Astrocyte (in vitro differentiated cells and primary cell): ENCODE measurements around the gene MELK. TPM values are rescaled to one million over a fixed set of nuclear protein-coding genes. Genes with fewer than 3 reads are reported as not detected.

Source experiments
- DNase-seq: peaks from one replicate; pipeline ENCODE4 v3.0.0-alpha.2; 2010; ENCODE audit warnings: low read depth
- FAIRE-seq: peaks from 2 replicates; lab custom pipeline; 2011; peaks lifted over from hg19 to GRCh38; lab: Jason Lieb, UNC
- H2AFZ ChIP-seq: 2 replicates; pipeline ENCODE4 v1.6.0; 2012; ENCODE audit warnings: low read depth, low read length, inconsistent platforms
- H3K27ac ChIP-seq: 2 replicates; pipeline ENCODE4 v1.5.1; 2011; ENCODE audit warnings: low read depth, low read length, inconsistent platforms
- H3K27me3 ChIP-seq: 2 replicates; pipeline ENCODE4 v1.6.0; 2011; ENCODE audit warnings: low read length, inconsistent platforms; ENCODE audit not compliant: insufficient read depth
- H3K36me3 ChIP-seq: 2 replicates; pipeline ENCODE4 v1.5.1; 2011; ENCODE audit warnings: low read length, inconsistent platforms; ENCODE audit not compliant: insufficient read depth
- H3K4me1 ChIP-seq: 2 replicates; pipeline ENCODE4 v1.5.1; 2011; ENCODE audit warnings: low read length, inconsistent platforms; ENCODE audit not compliant: insufficient read depth
- H3K4me2 ChIP-seq: 2 replicates; pipeline ENCODE4 v1.6.0; 2012; ENCODE audit warnings: low read length, inconsistent platforms
- H3K4me3 ChIP-seq: 2 replicates; pipeline ENCODE4 v1.5.1; 2011; ENCODE audit warnings: low read depth, mild to moderate bottlenecking, low read length, inconsistent platforms; ENCODE audit not compliant: insufficient read depth
- H3K79me2 ChIP-seq: 2 replicates; pipeline ENCODE4 v1.6.0; 2012; ENCODE audit warnings: mild to moderate bottlenecking, low read length, inconsistent platforms; ENCODE audit not compliant: insufficient read depth
- H3K9ac ChIP-seq: 2 replicates; pipeline ENCODE4 v1.6.0; 2012; ENCODE audit warnings: mild to moderate bottlenecking, low read length, inconsistent platforms
- H3K9me3 ChIP-seq: 2 replicates; pipeline ENCODE4 v1.5.1; 2012; ENCODE audit warnings: low read depth, mild to moderate bottlenecking, low read length, inconsistent platforms; ENCODE audit not compliant: insufficient read depth
- H4K20me1 ChIP-seq: 2 replicates; pipeline ENCODE4 v1.6.0; 2012; ENCODE audit warnings: low read length, inconsistent platforms; ENCODE audit not compliant: insufficient read depth
- H3K27ac Mint-ChIP-seq: one replicate; pipeline ENCODE4 v1.8.0; 2021; ENCODE audit warnings: mild to moderate bottlenecking, mixed read lengths; ENCODE audit not compliant: unreplicated experiment
- H3K27me3 Mint-ChIP-seq: one replicate; pipeline ENCODE4 v1.8.0; 2021; ENCODE audit warnings: low read depth, mixed read lengths; ENCODE audit not compliant: unreplicated experiment
- H3K36me3 Mint-ChIP-seq: one replicate; pipeline ENCODE4 v1.8.0; 2021; ENCODE audit warnings: low read depth, mixed read lengths; ENCODE audit not compliant: unreplicated experiment
- H3K4me1 Mint-ChIP-seq: one replicate; pipeline ENCODE4 v1.8.0; 2021; ENCODE audit warnings: low read depth, mixed read lengths; ENCODE audit not compliant: unreplicated experiment
- H3K4me3 Mint-ChIP-seq: one replicate; pipeline ENCODE4 v1.8.0; 2021; ENCODE audit warnings: mild to moderate bottlenecking, moderate library complexity, mixed read lengths; ENCODE audit not compliant: unreplicated experiment
- H3K9me3 Mint-ChIP-seq: one replicate; pipeline ENCODE4 v1.8.0; 2021; ENCODE audit warnings: mild to moderate bottlenecking, mixed read lengths; ENCODE audit not compliant: unreplicated experiment
- EZH2 ChIP-seq: IDR thresholded peaks from 2 replicates; pipeline ENCODE4 v1.6.1; 2012; ENCODE audit warnings: mild to moderate bottlenecking, low read length, inconsistent platforms; ENCODE audit not compliant: insufficient read depth
- total RNA-seq: library from RNA; stranded (reverse); gene quantifications from 2 replicates; pipeline ENCODE4 v1.2.1, GENCODE V29; 2021
- TF ChIP-seq, protein P1 (sequence below): IDR thresholded peaks from 2 replicates; pipeline ENCODE4 v1.5.1; 2011; ENCODE audit warnings: low read depth, mild to moderate bottlenecking, inconsistent platforms, low read length, moderate library complexity; ENCODE audit not compliant: insufficient read depth

Gene MELK
- total RNA-seq, 1 donor from 2014 or later: 12.3 TPM

DNA sequence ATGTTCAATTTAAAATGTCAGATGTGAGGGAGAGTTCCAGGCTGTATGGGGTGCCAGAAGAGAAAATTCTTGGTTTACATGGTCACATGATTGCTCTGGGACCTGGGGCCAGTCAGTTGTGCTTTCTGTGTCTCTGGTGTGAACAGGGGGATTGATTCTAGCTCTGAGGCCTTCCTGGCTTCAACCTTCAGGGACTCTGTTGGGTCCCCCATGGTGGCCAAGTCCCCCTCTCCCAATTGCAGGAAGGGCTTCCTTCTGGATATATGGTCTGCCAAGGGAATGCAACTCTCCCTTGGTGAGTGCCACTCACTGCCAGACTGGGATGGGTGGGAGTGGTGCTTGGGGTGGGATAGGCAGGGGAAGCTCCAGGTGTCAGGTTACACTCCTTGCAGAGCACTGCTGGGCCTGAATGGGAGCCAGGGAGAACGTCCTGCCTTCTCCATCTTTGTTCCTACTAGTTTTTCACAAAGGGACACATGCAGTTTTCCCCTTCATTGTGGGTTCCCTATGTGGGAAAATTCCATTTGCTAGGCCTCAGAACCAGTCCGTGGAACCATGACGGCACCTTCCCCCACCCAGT is 153.2 kb downstream of the MELK start:
- Histone ChIP-seq H3K4me2 (no peak overlapping the region), H4K20me1 (no peaks in the 10 kb centered on the region), H3K27me3 (no peaks in the 10 kb centered on the region), H3K4me1 (no peaks in the 10 kb centered on the region), H3K9me3 (peaks cover 7% of the 10 kb centered on the region), H3K4me3 (no peak overlapping the region), H3K9ac (no peak overlapping the region), H3K79me2 (no peaks in the 10 kb centered on the region), H3K27ac (no peak overlapping the region), H3K36me3 (no peaks in the 10 kb centered on the region), H2AFZ (peak overlapping the region; percentile 49)
- H3K4me3 Mint-ChIP-seq: no peak overlapping the region
- TF ChIP-seq EZH2: no peak
- TF ChIP-seq, protein P1, sequence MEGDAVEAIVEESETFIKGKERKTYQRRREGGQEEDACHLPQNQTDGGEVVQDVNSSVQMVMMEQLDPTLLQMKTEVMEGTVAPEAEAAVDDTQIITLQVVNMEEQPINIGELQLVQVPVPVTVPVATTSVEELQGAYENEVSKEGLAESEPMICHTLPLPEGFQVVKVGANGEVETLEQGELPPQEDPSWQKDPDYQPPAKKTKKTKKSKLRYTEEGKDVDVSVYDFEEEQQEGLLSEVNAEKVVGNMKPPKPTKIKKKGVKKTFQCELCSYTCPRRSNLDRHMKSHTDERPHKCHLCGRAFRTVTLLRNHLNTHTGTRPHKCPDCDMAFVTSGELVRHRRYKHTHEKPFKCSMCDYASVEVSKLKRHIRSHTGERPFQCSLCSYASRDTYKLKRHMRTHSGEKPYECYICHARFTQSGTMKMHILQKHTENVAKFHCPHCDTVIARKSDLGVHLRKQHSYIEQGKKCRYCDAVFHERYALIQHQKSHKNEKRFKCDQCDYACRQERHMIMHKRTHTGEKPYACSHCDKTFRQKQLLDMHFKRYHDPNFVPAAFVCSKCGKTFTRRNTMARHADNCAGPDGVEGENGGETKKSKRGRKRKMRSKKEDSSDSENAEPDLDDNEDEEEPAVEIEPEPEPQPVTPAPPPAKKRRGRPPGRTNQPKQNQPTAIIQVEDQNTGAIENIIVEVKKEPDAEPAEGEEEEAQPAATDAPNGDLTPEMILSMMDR: no peak
- DNase-seq (no peak), FAIRE-seq (no peak)
- peaks cover 5% of the 10 kb centered on the region for H3K27me3 Mint-ChIP-seq
- H3K9me3 Mint-ChIP-seq: peaks cover 4% of the 10 kb centered on the region
- H3K27ac Mint-ChIP-seq: no peak overlapping the region
- no peaks in the 10 kb centered on the region for H3K36me3 Mint-ChIP-seq
- no peaks in the 10 kb centered on the region for H3K4me1 Mint-ChIP-seq

Other genes with a start within 250 kb of the MELK start
- gene RNF38, start 172.6 kb upstream of the MELK start, total RNA-seq: 35.3 and 39.6 TPM in 2 replicates